Activated T-cell treated with anti-CD3 and anti-CD28 coated beads, Interleukin-2, amount 50 U/mL, for 4 hours (primary cell): ENCODE data around the gene DGKG. TPM values are rescaled to one million over a fixed set of nuclear protein-coding genes. Genes with fewer than 3 reads are reported as not detected.
A peak's percentile ranks its signal among the peaks of the same experiment; 100 is the strongest.

Source experiments
- ATAC-seq, 2 donors: fragments of 200-7000 bp; cut with Tn5 transposase; one replicate each; pipeline ENCODE4 v1.10.0; 2021
- DNase-seq: peaks from one replicate; pipeline ENCODE4 v3.0.0-alpha.2; 2020
- H3K27me3 Mint-ChIP-seq: one replicate; pipeline ENCODE4 v1.8.0; 2021; ENCODE audit warnings: low read depth, mixed read lengths
- H3K36me3 Mint-ChIP-seq: one replicate; pipeline ENCODE4 v1.8.0; 2022; ENCODE audit warnings: mixed read lengths; ENCODE audit not compliant: insufficient read depth
- H3K4me1 Mint-ChIP-seq: one replicate; pipeline ENCODE4 v1.8.0; 2021; ENCODE audit warnings: low read depth, mixed read lengths
- H3K4me3 Mint-ChIP-seq: one replicate; pipeline ENCODE4 v1.8.0; 2021; ENCODE audit warnings: mild to moderate bottlenecking, moderate library complexity, mixed read lengths
- H3K9me3 Mint-ChIP-seq: one replicate; pipeline ENCODE4 v1.8.0; 2021; ENCODE audit warnings: mixed read lengths
- total RNA-seq, 3 donors: library from RNA; stranded (reverse); gene quantifications; one replicate each; pipeline ENCODE4 v1.2.1, GENCODE V29; 2021

The DGKG gene
- total RNA-seq, 3 donors from 2014 or later = 0.27 to 1.2 (median 0.40) TPM

GRCh38 chr3:186151077-186151971 lies 210.7 kb downstream of the DGKG start:
- Mint-ChIP-seq H3K4me1 (peaks cover 7% of the 10 kb centered on the region), H3K9me3 (no peaks in the 10 kb centered on the region), H3K27me3 (peaks cover 32% of the 10 kb centered on the region), H3K36me3 (no peaks in the 10 kb centered on the region), H3K4me3 (no peak overlapping the region)
- ATAC-seq = peak; percentile 62 to 65
- no peak for DNase-seq

- Mint-ChIP-seq H3K4me3 (no peak overlapping the region), H3K9me3 (no peaks in the 10 kb centered on the region)
Observed at GRCh38 chr3:186150041-186150830, 211.8 kb downstream of the DGKG start.

GRCh38 chr3:186149319-186149960 lies 212.6 kb downstream of the DGKG start:
- Mint-ChIP-seq H3K36me3 (no peaks in the 10 kb centered on the region), H3K4me3 (no peak overlapping the region), H3K27me3 (peaks cover 44% of the 10 kb centered on the region), H3K9me3 (no peaks in the 10 kb centered on the region), H3K4me1 (peaks cover 7% of the 10 kb centered on the region)
- DNase-seq = no peak
- ATAC-seq = no peak

More at GRCh38 chr3:186150041-186150830, 211.8 kb downstream of the DGKG start:
- DNase-seq (no peak), ATAC-seq (no peak)
- H3K27me3 Mint-ChIP-seq = peaks cover 39% of the 10 kb centered on the region
- peaks cover 7% of the 10 kb centered on the region for H3K4me1 Mint-ChIP-seq
- H3K36me3 Mint-ChIP-seq = no peaks in the 10 kb centered on the region

GRCh38 chr3:186144257-186144656 lies 217.8 kb downstream of the DGKG start:
- Mint-ChIP-seq H3K27me3 (peaks cover 39% of the 10 kb centered on the region), H3K4me3 (no peak overlapping the region), H3K9me3 (no peaks in the 10 kb centered on the region), H3K36me3 (no peaks in the 10 kb centered on the region), H3K4me1 (no peaks in the 10 kb centered on the region)
- DNase-seq (no peak), ATAC-seq (no peak)

GRCh38 chr3:186143250-186143649 lies 218.8 kb downstream of the DGKG start:
- no peaks in the 10 kb centered on the region for H3K36me3 Mint-ChIP-seq
- H3K9me3 Mint-ChIP-seq = no peaks in the 10 kb centered on the region
- ATAC-seq (no peak), DNase-seq (no peak)
- H3K4me1 Mint-ChIP-seq = no peaks in the 10 kb centered on the region
- H3K4me3 Mint-ChIP-seq = no peak overlapping the region
- peaks cover 36% of the 10 kb centered on the region for H3K27me3 Mint-ChIP-seq

GRCh38 chr3:186142393-186142932 lies 219.6 kb downstream of the DGKG start:
- H3K36me3 Mint-ChIP-seq = no peaks in the 10 kb centered on the region
- no peaks in the 10 kb centered on the region for H3K4me1 Mint-ChIP-seq
- no peak for ATAC-seq
- peaks cover 36% of the 10 kb centered on the region for H3K27me3 Mint-ChIP-seq
- H3K9me3 Mint-ChIP-seq = no peaks in the 10 kb centered on the region
- DNase-seq = no peak
- no peak overlapping the region for H3K4me3 Mint-ChIP-seq

GRCh38 chr3:186141790-186142189 lies 220.2 kb downstream of the DGKG start:
- H3K27me3 Mint-ChIP-seq = peaks cover 32% of the 10 kb centered on the region
- DNase-seq (no peak), ATAC-seq (no peak)
- H3K36me3 Mint-ChIP-seq = no peaks in the 10 kb centered on the region
- no peaks in the 10 kb centered on the region for H3K4me1 Mint-ChIP-seq
- no peaks in the 10 kb centered on the region for H3K9me3 Mint-ChIP-seq
- H3K4me3 Mint-ChIP-seq = no peak overlapping the region

GRCh38 chr3:186138272-186138981 lies 223.6 kb downstream of the DGKG start:
- no peaks in the 10 kb centered on the region for H3K4me1 Mint-ChIP-seq
- no peak for ATAC-seq
- H3K27me3 Mint-ChIP-seq = peaks cover 15% of the 10 kb centered on the region
- DNase-seq = no peak
- no peak overlapping the region for H3K4me3 Mint-ChIP-seq
- no peaks in the 10 kb centered on the region for H3K36me3 Mint-ChIP-seq
- no peaks in the 10 kb centered on the region for H3K9me3 Mint-ChIP-seq

- ATAC-seq = no peak
- no peak overlapping the region for H3K4me3 Mint-ChIP-seq
- DNase-seq = no peak
- no peaks in the 10 kb centered on the region for H3K4me1 Mint-ChIP-seq
- peaks cover 7% of the 10 kb centered on the region for H3K27me3 Mint-ChIP-seq
- no peaks in the 10 kb centered on the region for H3K9me3 Mint-ChIP-seq
- no peaks in the 10 kb centered on the region for H3K36me3 Mint-ChIP-seq
Observed at GRCh38 chr3:186137051-186137685, 224.9 kb downstream of the DGKG start.

GRCh38 chr3:186133980-186134379 lies 228.1 kb downstream of the DGKG start:
- no peaks in the 10 kb centered on the region for H3K4me1 Mint-ChIP-seq
- H3K36me3 Mint-ChIP-seq = no peaks in the 10 kb centered on the region
- ATAC-seq = no peak
- H3K4me3 Mint-ChIP-seq = no peak overlapping the region
- no peak for DNase-seq
- H3K9me3 Mint-ChIP-seq = no peaks in the 10 kb centered on the region
- no peaks in the 10 kb centered on the region for H3K27me3 Mint-ChIP-seq

- no peaks in the 10 kb centered on the region for H3K4me1 Mint-ChIP-seq
- no peaks in the 10 kb centered on the region for H3K9me3 Mint-ChIP-seq
- no peaks in the 10 kb centered on the region for H3K36me3 Mint-ChIP-seq
- no peak overlapping the region for H3K4me3 Mint-ChIP-seq
- H3K27me3 Mint-ChIP-seq = no peaks in the 10 kb centered on the region
- DNase-seq (no peak), ATAC-seq (no peak)
Observed at GRCh38 chr3:186132487-186132886, 229.5 kb downstream of the DGKG start.

- DNase-seq (no peak), ATAC-seq (no peak)
- no peaks in the 10 kb centered on the region for H3K9me3 Mint-ChIP-seq
- H3K4me1 Mint-ChIP-seq = no peaks in the 10 kb centered on the region
- H3K4me3 Mint-ChIP-seq = no peak overlapping the region
- no peaks in the 10 kb centered on the region for H3K27me3 Mint-ChIP-seq
- no peaks in the 10 kb centered on the region for H3K36me3 Mint-ChIP-seq
Observed at GRCh38 chr3:186129206-186129605, 232.8 kb downstream of the DGKG start.

- DNase-seq = no peak
- ATAC-seq = no peak
- no peaks in the 10 kb centered on the region for H3K9me3 Mint-ChIP-seq
- H3K27me3 Mint-ChIP-seq = peaks cover 3% of the 10 kb centered on the region
- no peaks in the 10 kb centered on the region for H3K4me1 Mint-ChIP-seq
- no peak overlapping the region for H3K4me3 Mint-ChIP-seq
- no peaks in the 10 kb centered on the region for H3K36me3 Mint-ChIP-seq
Observed at GRCh38 chr3:186128158-186128557, 233.9 kb downstream of the DGKG start.
